ENCODE measurements around the gene NPBWR2. TPM values are rescaled to one million over a fixed set of nuclear protein-coding genes. Genes with fewer than 3 reads are reported as not detected.

Gene NPBWR2
- total RNA-seq (2014; rRNA removed; shearing (Covaris generic)): not detected in 2 replicates
- not detected in 2 replicates for polyA plus RNA-seq (2014; cell fraction: nucleus; rRNA removed)

- DNase-seq (ENCODE audit: extremely low read depth, low read depth): no peak
These were observed at the start of gene NPBWR2 for GRCh38 chr20:64106981-64107735. TSS of gene NPBWR2 (minus strand) at chr20:64107565. CDS start at chr20:64106831, 734 bp downstream.

GRCh38 chr20:64156136-64156885 lies 48.9 kb upstream of the NPBWR2 start:
- DNase-seq (ENCODE audit: extremely low read depth, low read depth): no peak

- DNase-seq (ENCODE audit: extremely low read depth, low read depth): no peak
These were observed 48.1 kb upstream of the NPBWR2 start for GRCh38 chr20:64155258-64156135.

- DNase-seq (ENCODE audit: extremely low read depth, low read depth): no peak
These were observed 47.4 kb upstream of the NPBWR2 start for GRCh38 chr20:64154590-64155257.

GRCh38 chr20:64153861-64154589 lies 46.7 kb upstream of the NPBWR2 start:
- DNase-seq (ENCODE audit: extremely low read depth, low read depth): no peak

- no peak for DNase-seq (ENCODE audit: extremely low read depth, low read depth)
These were observed 46.0 kb upstream of the NPBWR2 start for GRCh38 chr20:64153410-64153809.

- DNase-seq (ENCODE audit: extremely low read depth, low read depth): no peak
These were observed 45.5 kb upstream of the NPBWR2 start for GRCh38 chr20:64152906-64153305.

- no peak for DNase-seq (ENCODE audit: extremely low read depth, low read depth)
These were observed 44.5 kb upstream of the NPBWR2 start for GRCh38 chr20:64151633-64152530.

GRCh38 chr20:64150756-64151632 lies 43.6 kb upstream of the NPBWR2 start:
- no peak for DNase-seq (ENCODE audit: extremely low read depth, low read depth)

GRCh38 chr20:64149809-64150560 lies 42.6 kb upstream of the NPBWR2 start:
- DNase-seq (ENCODE audit: extremely low read depth, low read depth): no peak

- DNase-seq (ENCODE audit: extremely low read depth, low read depth): no peak
These were observed 41.8 kb upstream of the NPBWR2 start for GRCh38 chr20:64149141-64149540.

- DNase-seq (ENCODE audit: extremely low read depth, low read depth): no peak
These were observed 41.2 kb upstream of the NPBWR2 start for GRCh38 chr20:64148581-64148980.

- no peak for DNase-seq (ENCODE audit: extremely low read depth, low read depth)
These were observed 39.6 kb upstream of the NPBWR2 start for GRCh38 chr20:64146936-64147477.

GRCh38 chr20:64146301-64146935 lies 39.1 kb upstream of the NPBWR2 start:
- no peak for DNase-seq (ENCODE audit: extremely low read depth, low read depth)

GRCh38 chr20:64145458-64146300 lies 38.3 kb upstream of the NPBWR2 start:
- no peak for DNase-seq (ENCODE audit: extremely low read depth, low read depth)

Data from NCI-H460 (cell line).